VCaP (cell line): ENCODE results near the gene THADA.
A peak's percentile ranks its signal among the peaks of the same experiment; 100 is the strongest.

Experiments used
- H3K27ac ChIP-seq: fragments of 450-650 bp; 2 replicates; pipeline ENCODE4 v1.5.1; 2017
- CTCF ChIP-seq: fragments of 450-650 bp; conservative IDR thresholded peaks from 2 replicates; pipeline ENCODE4 v1.5.1; 2017; ENCODE audit warnings: mild to moderate bottlenecking, moderate library complexity

Gene THADA

GRCh38 chr2:43198263-43198662, 397.6 kb downstream of the THADA start:
- no peak for TF ChIP-seq CTCF
- H3K27ac ChIP-seq, result no peak overlapping the region

DNA sequence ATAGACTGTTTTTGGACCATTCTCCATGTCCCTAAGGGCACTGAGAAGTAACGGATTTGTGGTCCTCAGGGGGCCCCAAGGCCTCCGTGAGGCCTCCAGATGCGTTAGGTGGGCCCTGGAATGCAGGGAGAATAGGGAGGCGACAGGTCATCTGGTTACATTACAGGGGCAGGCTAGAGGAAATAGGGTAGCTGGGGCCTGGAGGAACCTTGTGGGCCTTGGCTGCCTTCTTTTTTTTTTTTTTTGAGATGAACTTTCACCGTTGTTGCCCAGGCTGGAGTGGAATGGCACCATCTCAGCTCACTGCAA, 398.3 kb downstream of the THADA start:
- TF ChIP-seq CTCF, result no peak
- H3K27ac ChIP-seq, result no peak overlapping the region

DNA sequence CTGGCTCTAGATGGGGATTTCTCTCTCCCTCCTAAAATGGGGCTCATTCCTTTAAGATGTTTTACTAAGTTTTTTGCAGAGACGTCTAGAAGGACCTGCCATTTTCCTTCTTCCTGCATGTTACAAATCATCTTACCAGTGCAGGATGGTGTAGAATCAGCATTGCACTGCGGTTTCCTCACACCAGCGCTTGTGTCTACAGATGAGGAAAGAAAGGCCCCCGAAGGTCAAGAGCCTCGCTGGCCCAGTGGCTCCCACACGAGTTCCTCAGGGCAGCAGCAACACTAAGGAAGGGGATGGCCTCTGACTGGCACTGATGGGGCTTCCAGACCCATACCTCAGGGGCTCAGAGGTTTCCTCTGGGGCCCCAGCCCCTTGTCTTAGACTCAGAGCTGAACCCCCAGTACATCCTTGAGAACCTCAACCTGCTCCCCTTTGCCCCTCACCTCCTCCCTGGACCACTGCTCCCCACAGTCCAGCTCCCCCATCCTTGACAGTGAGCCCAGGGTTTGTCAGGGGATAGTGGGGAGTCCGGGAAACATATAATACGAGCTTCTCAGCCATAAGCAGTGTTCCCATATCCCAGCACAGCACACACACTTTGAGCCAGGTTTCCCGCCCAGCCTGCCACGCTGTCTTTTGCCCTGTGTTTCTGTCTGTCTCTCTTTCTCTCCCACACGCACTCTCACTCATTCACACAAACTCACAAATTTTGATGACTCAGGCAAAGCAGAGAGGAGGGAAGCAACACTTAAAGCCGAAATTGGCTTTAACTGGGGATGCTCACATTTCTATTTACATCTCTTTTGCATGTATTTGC, 398.9 kb downstream of the THADA start:
- H3K27ac ChIP-seq, result no peak overlapping the region
- TF ChIP-seq CTCF, result no peak

DNA sequence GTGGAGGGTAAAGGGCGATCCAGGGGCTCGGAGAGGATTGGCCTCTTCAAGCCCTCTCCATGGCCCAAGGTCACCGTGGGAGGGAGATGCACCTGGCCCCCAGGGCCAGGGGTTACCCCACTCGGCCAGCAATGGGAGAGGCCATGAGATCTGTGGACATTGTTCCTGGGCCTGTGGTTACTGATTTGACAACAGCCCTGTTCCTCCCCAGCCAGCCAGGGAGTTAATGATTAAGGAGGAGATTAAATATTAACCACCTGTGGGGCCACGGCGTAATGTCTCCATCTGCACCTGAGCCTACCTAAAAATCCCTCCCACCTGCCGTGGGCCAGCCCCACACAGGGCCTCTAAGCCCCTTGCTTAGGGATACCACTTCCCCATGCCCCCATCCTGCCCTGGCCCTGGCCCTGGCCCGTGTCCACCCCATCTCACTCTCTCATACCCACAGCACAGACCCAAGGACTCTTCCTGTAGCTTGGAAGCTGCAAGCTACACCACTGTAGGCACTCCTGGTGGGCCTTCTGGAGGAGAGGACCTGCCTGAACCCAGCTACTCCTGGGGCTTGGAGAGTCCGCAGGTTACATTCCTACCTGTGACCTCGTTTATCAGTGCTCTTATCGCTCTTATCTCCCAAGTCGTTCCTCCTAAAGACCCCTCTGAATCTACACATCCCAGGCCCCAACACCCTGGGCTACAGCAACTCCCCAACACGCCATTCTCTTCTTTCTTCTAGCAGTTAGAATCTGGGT, 401.5 kb downstream of the THADA start:
- H3K27ac ChIP-seq, result peak overlapping the region; percentile 71
- no peak for TF ChIP-seq CTCF

GRCh38 chr2:43193652-43194120, 402.2 kb downstream of the THADA start:
- TF ChIP-seq CTCF, result no peak
- H3K27ac ChIP-seq, result peak overlapping the region; percentile 71

DNA sequence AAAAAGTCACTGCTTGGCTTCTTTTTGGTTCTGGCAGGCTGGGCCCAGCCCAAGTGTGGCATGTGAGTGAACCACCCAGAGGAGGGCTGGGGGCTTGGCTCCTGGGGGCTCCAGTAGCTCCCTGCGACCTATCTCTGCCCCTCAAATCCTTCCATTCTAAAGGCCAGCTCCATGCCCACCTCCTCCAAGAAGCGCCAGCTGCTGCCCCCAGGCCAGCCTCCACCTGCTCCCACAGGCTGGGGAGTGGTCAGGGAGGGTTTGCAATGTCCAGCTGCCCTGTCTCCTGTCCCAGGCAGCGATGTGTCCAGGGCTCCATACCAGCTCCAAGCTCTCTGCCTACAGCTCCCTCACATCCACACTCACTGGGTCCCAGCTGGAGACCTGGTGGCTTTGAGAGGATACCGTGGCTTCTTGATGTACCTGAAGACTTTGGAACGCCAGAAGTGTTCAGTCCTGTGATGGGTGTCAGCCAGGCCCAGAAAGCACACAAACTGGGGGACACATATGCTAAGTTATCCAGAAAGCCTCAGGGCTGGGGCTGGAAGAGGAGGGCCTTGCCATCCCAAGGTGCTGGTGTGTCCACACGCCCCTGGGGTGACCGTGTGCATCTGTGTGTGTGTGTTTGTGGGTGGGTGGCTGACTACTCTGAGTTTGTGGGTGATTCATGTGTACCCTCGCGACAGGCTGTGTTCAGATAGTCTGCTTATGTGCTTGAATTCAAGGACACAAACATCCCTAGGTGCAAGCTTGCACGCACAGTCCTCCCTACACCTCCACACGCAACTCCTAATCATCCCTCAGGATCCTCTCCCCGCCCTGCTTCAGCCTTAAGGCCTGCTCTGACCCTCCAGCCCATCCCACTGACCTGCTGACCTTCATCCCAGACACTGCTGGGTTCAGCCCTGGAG, 402.8 kb downstream of the THADA start:
- TF ChIP-seq CTCF, result no peak
- peak overlapping the region; percentile 71 for H3K27ac ChIP-seq
